CD4-positive, CD25-positive, alpha-beta regulatory T cell (primary cell): Measurements from ENCODE around the gene SMG6. TPM values are rescaled to one million over a fixed set of nuclear protein-coding genes. Genes with fewer than 3 reads are reported as not detected.
A peak's percentile ranks its signal among the peaks of the same experiment; 100 is the strongest.

ENCODE experiments used
- ATAC-seq, 2 donors: fragments of 150-1000 bp; cut with Tn5 transposase; one replicate each; pipeline ENCODE4 v1.10.0; 2021; ENCODE audit warnings: low read depth in 2 of 2, moderate number of reproducible peaks in 2 of 2, moderate library complexity in 1 of 2
- DNase-seq, 3 donors: peaks; one replicate each; pipeline versions ENCODE4 v3.0.0 to v3.0.0-alpha.2; 2012 to 2022; ENCODE audit warnings: mixed read lengths in 1 of 3
- H3K27ac ChIP-seq: one replicate; pipeline ENCODE4 v1.7.0; 2013; ENCODE audit warnings: mild to moderate bottlenecking, low read length; ENCODE audit not compliant: insufficient read depth, poor library complexity, severe bottlenecking
- H3K27me3 ChIP-seq: one replicate; pipeline ENCODE4 v1.7.0; 2013; ENCODE audit warnings: low read length; ENCODE audit not compliant: control insufficient read depth, insufficient read depth
- H3K36me3 ChIP-seq: one replicate; pipeline ENCODE4 v1.7.0; 2013; ENCODE audit warnings: mild to moderate bottlenecking, low read length, moderate library complexity; ENCODE audit not compliant: control insufficient read depth, insufficient read depth
- H3K4me1 ChIP-seq: 2 replicates; pipeline ENCODE4 v1.7.0; 2013; ENCODE audit warnings: mild to moderate bottlenecking, low read length; ENCODE audit not compliant: insufficient read depth, control insufficient read depth, poor library complexity, severe bottlenecking
- H3K4me3 ChIP-seq: one replicate; pipeline ENCODE4 v1.7.0; 2013; ENCODE audit warnings: low read depth, mild to moderate bottlenecking, low read length, moderate library complexity
- H3K9me3 ChIP-seq, 2 experiments: 1 replicate in 1 of 2; 2 replicates in 1 of 2; pipeline ENCODE4 v1.7.0; 2013; ENCODE audit warnings: low read length in 2 of 2, mild to moderate bottlenecking in 1 of 2, moderate library complexity in 1 of 2; ENCODE audit not compliant: control insufficient read depth in 2 of 2
- H3K27ac Mint-ChIP-seq, 3 donors: one replicate each; pipeline ENCODE4 v1.8.0; 2020 to 2022; ENCODE audit warnings: mild to moderate bottlenecking in 3 of 3, mixed read lengths in 3 of 3, moderate library complexity in 2 of 3
- H3K27me3 Mint-ChIP-seq: one replicate; pipeline ENCODE4 v1.8.0; 2022; ENCODE audit warnings: mild to moderate bottlenecking, mixed read lengths
- H3K36me3 Mint-ChIP-seq: one replicate; pipeline ENCODE4 v1.8.0; 2020; ENCODE audit warnings: mixed read lengths
- H3K4me1 Mint-ChIP-seq, 4 donors: one replicate each; pipeline ENCODE4 v1.8.0; 2020 to 2022; ENCODE audit warnings: mixed read lengths in 4 of 4, mild to moderate bottlenecking in 1 of 4
- H3K4me3 Mint-ChIP-seq, 4 donors: one replicate each; pipeline ENCODE4 v1.8.0; 2020 to 2022; ENCODE audit warnings: mild to moderate bottlenecking in 4 of 4, mixed read lengths in 4 of 4, moderate library complexity in 3 of 4
- H3K9me3 Mint-ChIP-seq, 7 donors: one replicate each; pipeline ENCODE4 v1.8.0; 2020 to 2022; ENCODE audit warnings: mixed read lengths in 7 of 7, mild to moderate bottlenecking in 3 of 7, moderate library complexity in 2 of 7
- polyA plus RNA-seq, 4 donors: library from polyadenylated mRNA; unstranded; fragments of 300-500 nt; fragmentation: Illumina TruSeq; gene quantifications; one replicate each; pipeline ENCODE4 v1.2.3, GENCODE V29; 2021
- total RNA-seq: library from RNA; stranded (reverse); gene quantifications from one replicate; pipeline ENCODE4 v1.2.3, GENCODE V29; 2022

Gene SMG6
- total and polyA plus RNA-seq, 5 donors from 2014 or later = 3.3 to 42.9 (median 4.9) TPM

- peak overlapping the region; percentile 76 for H3K4me3 ChIP-seq
These were observed 254.0 kb downstream of the SMG6 start for GRCh38 chr17:2049333-2050299.

GRCh38 chr17:2048805-2049204 lies 254.8 kb downstream of the SMG6 start:
- peaks cover 14% of the 10 kb centered on the region for H3K27me3 Mint-ChIP-seq
- H3K36me3 Mint-ChIP-seq = no peaks in the 10 kb centered on the region
- peak overlapping the region; percentile 76 for H3K4me3 ChIP-seq

More at GRCh38 chr17:2049333-2050299, 254.0 kb downstream of the SMG6 start:
- Mint-ChIP-seq H3K36me3 (no peaks in the 10 kb centered on the region), H3K27me3 (peaks cover 21% of the 10 kb centered on the region), H3K27ac (no peak overlapping the region), H3K4me1 (peaks cover 0 to 36% (median 19%) of the 10 kb centered on the region in 4 donors), H3K4me3 (peak overlapping the region; percentile 62 to 90 (median 82)), H3K9me3 (peaks cover 0 to 1% (median 0%) of the 10 kb centered on the region in 7 donors)
- ATAC-seq (peak; percentile 59 to 66), DNase-seq (peak; percentile 77 to 85 (median 84))
- H3K27me3 ChIP-seq = no peaks in the 10 kb centered on the region
- no peaks in the 10 kb centered on the region for H3K36me3 ChIP-seq
- peak overlapping the region; percentile 23 for H3K27ac ChIP-seq
- no peaks in the 10 kb centered on the region for H3K9me3 ChIP-seq
- H3K4me1 ChIP-seq = peaks cover 53% of the 10 kb centered on the region

GRCh38 chr17:2047590-2047989 lies 256.0 kb downstream of the SMG6 start:
- peaks cover 4% of the 10 kb centered on the region for H3K36me3 Mint-ChIP-seq
- H3K4me3 Mint-ChIP-seq = peak overlapping the region in 1 of 4 donors; percentile 87
- no peaks in the 10 kb centered on the region for H3K9me3 Mint-ChIP-seq
- Histone ChIP-seq H3K4me1 (peaks cover 38% of the 10 kb centered on the region), H3K4me3 (no peak overlapping the region), H3K9me3 (no peaks in the 10 kb centered on the region), H3K27ac (no peak overlapping the region), H3K27me3 (no peaks in the 10 kb centered on the region), H3K36me3 (peaks cover 6% of the 10 kb centered on the region)
- peaks cover 8% of the 10 kb centered on the region for H3K27me3 Mint-ChIP-seq
- H3K4me1 Mint-ChIP-seq = peaks cover 5 to 34% (median 20%) of the 10 kb centered on the region in 4 donors
- no peak for DNase-seq
- ATAC-seq = no peak
- H3K27ac Mint-ChIP-seq = peak overlapping the region in 1 of 3 donors; percentile 20

More at GRCh38 chr17:2048805-2049204, 254.8 kb downstream of the SMG6 start:
- DNase-seq (no peak), ATAC-seq (no peak)
- Mint-ChIP-seq H3K4me1 (peaks cover 0 to 31% (median 17%) of the 10 kb centered on the region in 4 donors), H3K27ac (no peak overlapping the region), H3K9me3 (peaks cover 0 to 1% (median 0%) of the 10 kb centered on the region in 7 donors), H3K4me3 (peak overlapping the region in 3 of 4 donors; percentile 62 to 87 (median 76))
- peaks cover 1% of the 10 kb centered on the region for H3K36me3 ChIP-seq
- no peaks in the 10 kb centered on the region for H3K9me3 ChIP-seq
- H3K27ac ChIP-seq = no peak overlapping the region
- H3K27me3 ChIP-seq = no peaks in the 10 kb centered on the region
- peaks cover 45% of the 10 kb centered on the region for H3K4me1 ChIP-seq

DNA sequence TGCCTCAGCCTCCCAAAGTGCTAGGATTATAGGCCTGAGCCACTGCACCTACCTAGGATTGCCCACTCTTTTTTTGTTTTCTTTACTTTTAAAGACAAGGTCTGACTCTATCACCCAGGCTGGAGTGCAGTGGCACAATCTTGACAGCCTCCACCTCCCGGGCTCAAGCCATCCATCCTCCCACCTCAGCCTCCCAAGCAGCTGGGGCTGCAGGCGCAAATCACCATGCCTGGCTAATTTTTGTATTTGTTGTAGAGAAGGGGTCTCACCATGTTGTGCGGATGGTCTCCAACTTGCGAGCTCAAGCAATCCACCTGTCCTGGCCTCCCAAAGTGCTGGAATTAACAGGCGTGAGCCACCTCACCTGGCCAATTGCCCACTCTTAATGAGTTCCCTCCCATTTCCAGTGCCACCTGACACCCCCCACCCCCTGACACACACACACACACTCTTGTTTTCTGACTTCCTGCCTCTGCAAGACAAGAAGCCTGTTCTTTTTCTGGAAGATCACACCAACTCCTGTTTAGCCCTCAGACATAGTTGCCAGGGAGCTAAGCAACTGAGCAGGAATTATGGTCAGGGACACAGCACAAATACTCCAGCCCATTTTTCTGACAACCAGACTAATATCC lies 259.2 kb downstream of the SMG6 start:
- peaks cover 4% of the 10 kb centered on the region for H3K36me3 Mint-ChIP-seq
- peak overlapping the region; percentile 28 to 94 (median 62) for H3K4me3 Mint-ChIP-seq
- Histone ChIP-seq H3K4me3 (no peak overlapping the region), H3K27ac (no peak overlapping the region), H3K4me1 (peaks cover 27% of the 10 kb centered on the region), H3K36me3 (peaks cover 6% of the 10 kb centered on the region), H3K27me3 (no peaks in the 10 kb centered on the region), H3K9me3 (no peaks in the 10 kb centered on the region)
- ATAC-seq (no peak), DNase-seq (no peak)
- H3K27ac Mint-ChIP-seq = no peak overlapping the region
- peaks cover 0 to 2% (median 0%) of the 10 kb centered on the region in 7 donors for H3K9me3 Mint-ChIP-seq
- H3K27me3 Mint-ChIP-seq = no peaks in the 10 kb centered on the region
- H3K4me1 Mint-ChIP-seq = peaks cover 5 to 41% (median 18%) of the 10 kb centered on the region in 4 donors

- H3K9me3 Mint-ChIP-seq = peaks cover 0 to 2% (median 0%) of the 10 kb centered on the region in 7 donors
- Histone ChIP-seq H3K9me3 (no peaks in the 10 kb centered on the region), H3K36me3 (peaks cover 6% of the 10 kb centered on the region), H3K27ac (no peak overlapping the region), H3K4me1 (peaks cover 21% of the 10 kb centered on the region), H3K27me3 (no peaks in the 10 kb centered on the region), H3K4me3 (no peak overlapping the region)
- peak overlapping the region; percentile 89 to 94 (median 92) for H3K4me3 Mint-ChIP-seq
- DNase-seq (no peak), ATAC-seq (no peak)
- H3K27ac Mint-ChIP-seq = peak overlapping the region in 2 of 3 donors; percentile 70 to 72
- H3K36me3 Mint-ChIP-seq = peaks cover 4% of the 10 kb centered on the region
- H3K27me3 Mint-ChIP-seq = no peaks in the 10 kb centered on the region
- H3K4me1 Mint-ChIP-seq = peaks cover 5 to 35% (median 17%) of the 10 kb centered on the region in 4 donors
These were observed 259.8 kb downstream of the SMG6 start for GRCh38 chr17:2043785-2044184.

GRCh38 chr17:2042933-2043332 lies 260.7 kb downstream of the SMG6 start:
- no peak overlapping the region for H3K27ac ChIP-seq
- H3K4me1 Mint-ChIP-seq = peaks cover 5 to 29% (median 17%) of the 10 kb centered on the region in 4 donors
- peaks cover 6% of the 10 kb centered on the region for H3K36me3 ChIP-seq
- no peaks in the 10 kb centered on the region for H3K27me3 ChIP-seq
- H3K4me3 Mint-ChIP-seq = peak overlapping the region; percentile 89 to 94 (median 92)
- H3K27ac Mint-ChIP-seq = peak overlapping the region; percentile 63 to 72 (median 70)
- H3K4me3 ChIP-seq = peak overlapping the region; percentile 80
- DNase-seq = no peak
- peaks cover 0 to 2% (median 0%) of the 10 kb centered on the region in 7 donors for H3K9me3 Mint-ChIP-seq
- H3K36me3 Mint-ChIP-seq = peaks cover 11% of the 10 kb centered on the region
- no peaks in the 10 kb centered on the region for H3K9me3 ChIP-seq
- H3K27me3 Mint-ChIP-seq = no peaks in the 10 kb centered on the region
- no peak for ATAC-seq
- peaks cover 18% of the 10 kb centered on the region for H3K4me1 ChIP-seq

- H3K36me3 ChIP-seq = peaks cover 11% of the 10 kb centered on the region
- no peak for ATAC-seq
- Mint-ChIP-seq H3K9me3 (peaks cover 0 to 2% (median 0%) of the 10 kb centered on the region in 7 donors), H3K4me3 (peak overlapping the region; percentile 89 to 94 (median 92)), H3K36me3 (peaks cover 14% of the 10 kb centered on the region), H3K4me1 (peaks cover 5 to 29% (median 17%) of the 10 kb centered on the region in 4 donors), H3K27me3 (no peaks in the 10 kb centered on the region), H3K27ac (peak overlapping the region; percentile 84 to 93 (median 85))
- H3K4me3 ChIP-seq = peak overlapping the region; percentile 80
- peaks cover 18% of the 10 kb centered on the region for H3K4me1 ChIP-seq
- no peak for DNase-seq
- H3K27me3 ChIP-seq = no peaks in the 10 kb centered on the region
- H3K9me3 ChIP-seq = no peaks in the 10 kb centered on the region
- peak overlapping the region; percentile 87 for H3K27ac ChIP-seq
These were observed 261.2 kb downstream of the SMG6 start for GRCh38 chr17:2042390-2042847.
